HepG2 (cell line): Measurements from ENCODE around the gene AWAT2.

Experiments
- ATF1 ChIP-seq: IDR thresholded peaks from 2 replicates; pipeline ENCODE4 v1.6.1; 2016; ENCODE audit warnings: mild to moderate bottlenecking, control low read depth
- CTCF ChIP-seq: sonication (generic); formaldehyde crosslinking; IDR thresholded peaks from 2 replicates; pipeline ENCODE4 v1.5.0; 2020; ENCODE audit warnings: mild to moderate bottlenecking, missing genetic modification reagents, moderate library complexity
- DR1 ChIP-seq: sonication (generic); formaldehyde crosslinking; IDR thresholded peaks from 2 replicates; pipeline ENCODE4 v1.8.0; 2021; ENCODE audit warnings: mild to moderate bottlenecking, missing genetic modification reagents, inconsistent platforms
- KLF15 ChIP-seq: sonication (generic); formaldehyde crosslinking; IDR thresholded peaks from 2 replicates; pipeline ENCODE4 v1.8.1; 2023; ENCODE audit warnings: borderline replicate concordance, mild to moderate bottlenecking, inconsistent platforms, missing genetic modification reagents, mixed read lengths
- MAX ChIP-seq: IDR thresholded peaks from 2 replicates; pipeline ENCODE4 v1.6.1; 2012; ENCODE audit warnings: inconsistent platforms
- NR3C1 ChIP-seq: sonication (generic); formaldehyde crosslinking; IDR thresholded peaks from 2 replicates; pipeline ENCODE4 v1.4.0; 2020; ENCODE audit warnings: missing genetic modification reagents
- ZNF800 ChIP-seq: sonication (generic); formaldehyde crosslinking; IDR thresholded peaks from 2 replicates; pipeline ENCODE4 v1.4.0; 2020; ENCODE audit warnings: missing genetic modification reagents

GRCh38 chrX:70042399-70043371 lies 7.1 kb downstream of the AWAT2 start:
- TF ChIP-seq CTCF (CRISPR knock-in tag), result no peak
- no peak for TF ChIP-seq DR1 (CRISPR knock-in tag)
- TF ChIP-seq NR3C1, result no peak
- TF ChIP-seq ATF1 (CRISPR knock-in tag), result no peak
- no peak for TF ChIP-seq ZNF800 (CRISPR knock-in tag)
- no peak for TF ChIP-seq MAX
- TF ChIP-seq KLF15, result no peak
